ENCODE data around the gene PCDH9.

Gene PCDH9

DNA sequence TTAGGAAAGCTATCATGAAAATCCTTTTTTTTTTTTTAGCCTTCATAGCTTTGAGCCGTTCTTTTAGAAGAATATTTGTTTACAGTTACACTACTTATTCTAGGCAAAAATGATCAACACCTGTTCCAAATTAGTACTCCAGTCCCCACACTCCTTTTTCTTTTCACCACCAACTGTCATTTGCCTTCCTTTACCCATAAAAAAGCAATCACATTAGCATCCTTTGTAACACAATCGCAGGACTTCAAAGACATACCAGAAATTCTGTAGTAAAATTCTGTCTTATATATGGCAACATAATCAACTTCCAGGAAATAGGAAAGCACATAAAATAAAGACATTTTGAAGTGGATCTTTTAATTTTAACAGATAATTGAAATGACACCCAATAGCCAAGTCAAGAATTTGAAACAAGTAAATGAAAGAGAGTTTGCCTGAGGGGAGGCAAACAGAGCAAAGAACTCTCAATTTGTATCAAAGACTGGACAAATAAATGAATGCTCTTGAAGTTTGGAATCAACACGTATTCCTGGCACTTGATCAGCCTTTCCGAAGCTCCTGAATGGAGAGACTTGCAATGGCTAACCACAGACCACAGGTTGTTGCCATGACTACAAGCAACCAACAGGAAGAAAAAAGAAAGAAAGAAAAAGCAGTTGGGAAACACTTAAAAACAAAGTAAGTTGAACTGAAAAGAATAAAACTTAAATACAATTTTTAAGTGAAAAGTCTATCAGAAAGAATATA, 206.8 kb downstream of the PCDH9 start:
- no peaks in the 10 kb centered on the region for H3K9me2 ChIP-seq (replicated peaks; ENCODE audit: low read depth, low read length)
- peak overlapping the region; percentile 67 for H3K4me3 ChIP-seq (ENCODE audit: low read length, poor library complexity, severe bottlenecking)
- no peaks in the 10 kb centered on the region for H4K20me1 ChIP-seq (ENCODE audit: insufficient read depth, low read length, poor library complexity, severe bottlenecking)
- peak overlapping the region; percentile 53 for H3K9ac ChIP-seq (ENCODE audit: low read depth, low read length, poor library complexity, severe bottlenecking)
- H3K4me2 ChIP-seq (ENCODE audit: low read depth, low read length, poor library complexity, severe bottlenecking) = peak overlapping the region; percentile 83
- H2AFZ ChIP-seq (ENCODE audit: low read length) = peak overlapping the region; percentile 91
- H3K4me1 ChIP-seq (ENCODE audit: insufficient read depth, low read length, poor library complexity, severe bottlenecking) = peaks cover 22% of the 10 kb centered on the region
- TF ChIP-seq EZH2phosphoT487 (IDR thresholded peaks at IDR 0.05; ENCODE audit: borderline replicate concordance) = no peak
- TF ChIP-seq, protein P1, sequence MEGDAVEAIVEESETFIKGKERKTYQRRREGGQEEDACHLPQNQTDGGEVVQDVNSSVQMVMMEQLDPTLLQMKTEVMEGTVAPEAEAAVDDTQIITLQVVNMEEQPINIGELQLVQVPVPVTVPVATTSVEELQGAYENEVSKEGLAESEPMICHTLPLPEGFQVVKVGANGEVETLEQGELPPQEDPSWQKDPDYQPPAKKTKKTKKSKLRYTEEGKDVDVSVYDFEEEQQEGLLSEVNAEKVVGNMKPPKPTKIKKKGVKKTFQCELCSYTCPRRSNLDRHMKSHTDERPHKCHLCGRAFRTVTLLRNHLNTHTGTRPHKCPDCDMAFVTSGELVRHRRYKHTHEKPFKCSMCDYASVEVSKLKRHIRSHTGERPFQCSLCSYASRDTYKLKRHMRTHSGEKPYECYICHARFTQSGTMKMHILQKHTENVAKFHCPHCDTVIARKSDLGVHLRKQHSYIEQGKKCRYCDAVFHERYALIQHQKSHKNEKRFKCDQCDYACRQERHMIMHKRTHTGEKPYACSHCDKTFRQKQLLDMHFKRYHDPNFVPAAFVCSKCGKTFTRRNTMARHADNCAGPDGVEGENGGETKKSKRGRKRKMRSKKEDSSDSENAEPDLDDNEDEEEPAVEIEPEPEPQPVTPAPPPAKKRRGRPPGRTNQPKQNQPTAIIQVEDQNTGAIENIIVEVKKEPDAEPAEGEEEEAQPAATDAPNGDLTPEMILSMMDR (conservative IDR thresholded peaks at IDR 0.05; ENCODE audit: low read length) = no peak
- H3K36me3 ChIP-seq (ENCODE audit: insufficient read depth, low read length) = no peaks in the 10 kb centered on the region
- H3K79me2 ChIP-seq (ENCODE audit: insufficient read depth, low read length) = no peaks in the 10 kb centered on the region
- H3F3A ChIP-seq (ENCODE audit: low read depth) = no peaks in the 10 kb centered on the region
- H3K27me3 ChIP-seq (ENCODE audit: insufficient read depth, low read length, poor library complexity, severe bottlenecking) = no peaks in the 10 kb centered on the region
- peaks cover 9% of the 10 kb centered on the region; the same call in 1 of the 2 replicates for H3K9me3 ChIP-seq (ENCODE audit: insufficient read depth, low read depth, low read length)

DNA sequence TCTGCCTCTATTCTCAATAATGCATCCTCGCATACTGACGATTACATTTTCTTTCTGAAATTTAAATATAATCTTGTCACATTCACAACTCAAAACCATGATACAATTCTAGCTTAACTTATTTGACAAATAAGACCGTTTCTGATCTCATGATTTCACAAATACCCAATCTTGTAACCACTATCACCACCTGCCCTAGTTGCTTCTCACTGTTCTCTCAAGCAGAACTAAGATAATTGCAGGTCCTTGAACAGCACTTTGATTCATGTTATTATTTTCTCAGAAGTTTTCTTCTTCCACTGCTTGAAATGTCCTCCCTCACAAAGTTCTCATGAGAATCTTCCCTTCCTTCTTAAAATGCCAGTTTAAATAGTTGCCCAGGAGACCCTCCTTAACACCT, 211.4 kb downstream of the PCDH9 start:
- Histone ChIP-seq H4K20me1 (ENCODE audit: insufficient read depth, low read length, poor library complexity, severe bottlenecking) (no peaks in the 10 kb centered on the region), H3K4me1 (ENCODE audit: insufficient read depth, low read length, poor library complexity, severe bottlenecking) (peaks cover 17% of the 10 kb centered on the region), H3K9me3 (ENCODE audit: insufficient read depth, low read depth, low read length) (no peaks in the 10 kb centered on the region), H2AFZ (ENCODE audit: low read length) (no peak overlapping the region), H3K9ac (ENCODE audit: low read depth, low read length, poor library complexity, severe bottlenecking) (no peak overlapping the region), H3K4me2 (ENCODE audit: low read depth, low read length, poor library complexity, severe bottlenecking) (no peak overlapping the region), H3K79me2 (ENCODE audit: insufficient read depth, low read length) (no peaks in the 10 kb centered on the region), H3F3A (ENCODE audit: low read depth) (no peaks in the 10 kb centered on the region), H3K27me3 (ENCODE audit: insufficient read depth, low read length, poor library complexity, severe bottlenecking) (no peaks in the 10 kb centered on the region), H3K36me3 (ENCODE audit: insufficient read depth, low read length) (no peaks in the 10 kb centered on the region), H3K4me3 (ENCODE audit: low read length, poor library complexity, severe bottlenecking) (no peak overlapping the region), H3K9me2 (replicated peaks; ENCODE audit: low read depth, low read length) (no peaks in the 10 kb centered on the region)
- no peak for TF ChIP-seq EZH2phosphoT487 (IDR thresholded peaks at IDR 0.05; ENCODE audit: borderline replicate concordance)
- TF ChIP-seq, protein P1 (conservative IDR thresholded peaks at IDR 0.05; ENCODE audit: low read length) = no peak

DNA sequence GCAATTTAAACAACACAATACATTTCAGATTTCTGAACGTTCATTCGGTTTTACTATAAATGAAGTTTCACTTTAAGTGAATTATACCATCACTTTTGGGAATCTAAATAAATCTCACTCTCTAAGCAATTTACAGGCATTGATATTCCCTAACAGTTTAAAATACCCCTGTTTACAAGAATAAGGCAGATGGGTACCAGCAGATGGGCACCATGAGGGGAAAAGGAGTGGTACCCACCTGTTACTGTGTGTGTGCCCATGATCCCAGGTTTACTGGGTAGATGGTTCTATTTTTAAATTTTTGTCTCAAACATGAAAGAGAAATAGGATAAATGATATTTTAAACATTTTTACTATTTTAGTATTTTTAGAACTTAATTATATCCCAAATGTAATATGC, 212.9 kb downstream of the PCDH9 start:
- Histone ChIP-seq H2AFZ (ENCODE audit: low read length) (no peak overlapping the region), H3K36me3 (ENCODE audit: insufficient read depth, low read length) (no peaks in the 10 kb centered on the region), H3F3A (ENCODE audit: low read depth) (no peaks in the 10 kb centered on the region), H3K9me3 (ENCODE audit: insufficient read depth, low read depth, low read length) (no peaks in the 10 kb centered on the region), H3K9me2 (replicated peaks; ENCODE audit: low read depth, low read length) (no peaks in the 10 kb centered on the region), H3K79me2 (ENCODE audit: insufficient read depth, low read length) (no peaks in the 10 kb centered on the region), H3K9ac (ENCODE audit: low read depth, low read length, poor library complexity, severe bottlenecking) (no peak overlapping the region), H3K27me3 (ENCODE audit: insufficient read depth, low read length, poor library complexity, severe bottlenecking) (no peaks in the 10 kb centered on the region), H3K4me1 (ENCODE audit: insufficient read depth, low read length, poor library complexity, severe bottlenecking) (peaks cover 2% of the 10 kb centered on the region), H3K4me3 (ENCODE audit: low read length, poor library complexity, severe bottlenecking) (no peak overlapping the region), H3K4me2 (ENCODE audit: low read depth, low read length, poor library complexity, severe bottlenecking) (no peak overlapping the region), H4K20me1 (ENCODE audit: insufficient read depth, low read length, poor library complexity, severe bottlenecking) (no peaks in the 10 kb centered on the region)
- TF ChIP-seq EZH2phosphoT487 (IDR thresholded peaks at IDR 0.05; ENCODE audit: borderline replicate concordance) = no peak
- TF ChIP-seq, protein P1 (conservative IDR thresholded peaks at IDR 0.05; ENCODE audit: low read length) = no peak

Data from Loucy (cell line).